ENCODE results near the gene POMZP3. TPM values are rescaled to one million over a fixed set of nuclear protein-coding genes. Genes with fewer than 3 reads are reported as not detected.
"Not testable (repeated sequence)": the region's sequence is repeated elsewhere in the genome, so short reads cannot be mapped to it uniquely, and the experiment has no call there.

POMZP3 gene
- total RNA-seq, 1 donor from 2014 or later = 4.5 TPM

- not testable (repeated sequence) for FAIRE-seq; DNase-seq (ENCODE audit: low spot score in 2 of 2)
Observed at GRCh38 chr7:76591602-76592304, 35.3 kb downstream of the POMZP3 start.

- FAIRE-seq; DNase-seq (ENCODE audit: low spot score in 2 of 2): not testable (repeated sequence)
Observed at GRCh38 chr7:76591033-76591432, 36.0 kb downstream of the POMZP3 start.

DNA sequence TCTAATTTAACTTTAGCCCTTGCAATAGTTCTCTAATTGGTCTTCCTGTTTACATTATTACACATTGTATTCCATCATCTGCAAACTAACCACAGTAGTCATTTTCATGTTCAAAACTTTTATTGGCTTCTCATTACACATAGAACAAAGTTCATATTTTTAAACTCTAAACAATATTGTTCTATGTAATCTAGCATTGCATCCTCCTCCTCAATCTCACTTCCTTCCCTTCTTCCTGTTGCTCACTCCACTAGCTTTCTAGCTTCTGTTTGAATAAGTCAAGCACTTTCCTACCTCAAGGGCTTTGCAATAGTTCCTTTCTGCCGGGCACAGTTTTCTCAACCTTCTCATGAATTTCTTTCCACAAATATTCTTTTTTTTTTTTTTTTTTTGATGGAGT is 38.5 kb downstream of the POMZP3 start:
- not testable (repeated sequence) for FAIRE-seq; DNase-seq (ENCODE audit: low spot score in 2 of 2)

- FAIRE-seq; DNase-seq (ENCODE audit: low spot score in 2 of 2): not testable (repeated sequence)
Observed at GRCh38 chr7:76586585-76587315, 40.3 kb downstream of the POMZP3 start.

- not testable (repeated sequence) for FAIRE-seq; DNase-seq (ENCODE audit: low spot score in 2 of 2)
Observed at GRCh38 chr7:76583636-76584281, 43.3 kb downstream of the POMZP3 start.

GRCh38 chr7:76582848-76583631 is 44.0 kb downstream of the POMZP3 start:
- FAIRE-seq; DNase-seq (ENCODE audit: low spot score in 2 of 2): not testable (repeated sequence)

GRCh38 chr7:76575919-76576655 is 51.0 kb downstream of the POMZP3 start:
- FAIRE-seq; DNase-seq (ENCODE audit: low spot score in 2 of 2): not testable (repeated sequence)

- FAIRE-seq; DNase-seq (ENCODE audit: low spot score in 2 of 2): not testable (repeated sequence)
Observed at GRCh38 chr7:76575431-76575830, 51.6 kb downstream of the POMZP3 start.

DNA sequence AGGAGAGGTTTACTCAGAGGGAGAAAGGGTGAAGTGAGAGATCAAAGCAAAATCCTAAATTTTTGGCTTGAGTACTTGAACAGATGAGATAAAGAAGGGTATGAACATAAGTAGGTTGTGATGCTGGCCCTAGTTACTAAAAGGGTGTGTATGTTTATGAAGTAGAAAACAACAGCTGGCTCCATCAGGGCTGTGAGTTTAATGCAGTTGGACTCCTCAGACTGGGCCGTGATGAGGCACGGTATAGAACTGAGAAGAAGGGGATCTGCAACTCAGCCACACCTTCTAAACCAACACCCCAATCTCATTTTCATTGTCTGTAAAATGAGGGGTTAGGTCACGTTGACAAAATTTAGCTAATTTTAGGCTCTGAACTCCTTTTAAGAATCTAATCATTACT is 54.8 kb downstream of the POMZP3 start:
- not testable (repeated sequence) for FAIRE-seq; DNase-seq (ENCODE audit: low spot score in 2 of 2)

DNA sequence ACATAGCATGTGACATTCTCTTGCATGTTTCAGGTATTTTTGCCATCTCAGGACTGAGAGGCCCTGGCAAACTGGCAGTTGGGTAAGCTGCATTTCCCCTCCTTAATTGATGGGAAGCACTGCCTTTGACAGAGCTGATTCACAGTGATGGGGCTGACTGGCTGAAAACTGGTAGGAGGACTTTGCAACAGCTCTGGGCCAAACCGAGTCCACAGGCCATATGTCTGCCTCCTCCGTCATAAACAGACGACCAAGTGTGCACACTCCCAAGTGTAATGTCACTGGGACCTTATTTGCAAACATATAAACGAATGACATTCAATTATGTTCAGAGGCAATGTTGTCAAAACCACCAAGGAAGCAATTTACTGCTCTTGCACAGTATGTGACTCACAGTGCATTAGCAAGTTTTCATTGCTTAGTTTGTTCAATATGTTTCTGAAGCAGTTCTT is 56.7 kb downstream of the POMZP3 start:
- FAIRE-seq; DNase-seq (ENCODE audit: low spot score in 2 of 2): not testable (repeated sequence)

DNA sequence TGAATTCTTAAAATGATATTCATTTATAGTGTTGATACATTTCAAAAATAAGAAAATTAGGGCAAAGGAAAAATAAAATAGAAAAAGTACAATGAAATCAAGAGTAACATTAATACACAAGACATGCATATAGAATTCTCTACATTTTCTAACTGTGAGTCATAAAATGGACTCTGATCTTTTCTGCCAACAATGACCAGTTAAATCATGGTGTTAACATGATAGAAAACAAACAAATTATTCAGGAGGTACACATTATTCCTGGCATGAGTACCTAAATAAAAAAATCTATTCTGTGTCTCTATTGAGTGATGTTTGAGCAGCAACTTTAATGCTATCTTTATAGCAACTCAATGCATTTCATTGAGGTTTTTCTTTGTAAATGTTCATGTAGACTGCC is 58.3 kb downstream of the POMZP3 start:
- not testable (repeated sequence) for FAIRE-seq; DNase-seq (ENCODE audit: low spot score in 2 of 2)

DNA sequence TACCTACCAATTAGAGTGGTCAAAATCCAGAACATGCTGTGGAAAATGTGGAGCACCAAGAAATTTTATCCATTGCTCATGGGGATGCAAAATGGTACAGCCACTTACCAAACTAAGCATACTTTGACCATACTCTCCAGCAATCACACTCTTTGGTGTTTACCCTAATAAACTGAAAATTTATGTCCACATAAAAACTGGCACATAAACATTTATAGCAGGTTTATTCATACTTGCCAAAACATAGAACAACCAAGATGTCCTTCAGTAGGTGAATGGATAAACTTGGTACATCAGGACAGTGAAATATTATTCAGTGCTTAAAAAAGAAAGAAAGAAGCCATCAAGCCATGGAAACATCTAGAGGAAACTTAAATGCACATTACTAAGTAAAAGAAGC is 59.3 kb downstream of the POMZP3 start:
- not testable (repeated sequence) for DNase-seq (ENCODE audit: low spot score in 2 of 2); FAIRE-seq

GRCh38 chr7:76567311-76567710 is 59.8 kb downstream of the POMZP3 start:
- DNase-seq (ENCODE audit: low spot score in 2 of 2); FAIRE-seq: not testable (repeated sequence)

DNA sequence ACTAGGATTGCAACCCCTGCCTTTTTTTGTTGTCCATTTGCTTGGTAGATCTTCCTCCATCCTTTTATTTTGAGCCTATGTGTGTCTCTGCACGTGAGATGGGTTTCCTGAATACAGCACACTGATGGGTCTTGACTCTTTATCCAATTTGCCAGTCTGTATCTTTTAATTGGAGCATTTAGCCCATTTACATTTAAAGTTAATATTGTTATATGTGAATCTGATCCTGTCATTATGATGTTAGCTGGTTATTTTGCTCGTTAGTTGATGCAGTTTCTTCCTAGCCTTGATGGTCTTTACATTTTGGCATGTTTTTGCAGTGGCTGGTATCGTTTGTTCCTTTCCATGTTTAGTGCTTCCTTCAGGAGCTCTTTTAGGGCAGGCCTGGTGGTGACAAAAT is 62.1 kb downstream of the POMZP3 start:
- FAIRE-seq; DNase-seq (ENCODE audit: low spot score in 2 of 2): not testable (repeated sequence)

GRCh38 chr7:76561342-76561741 is 65.7 kb downstream of the POMZP3 start:
- not testable (repeated sequence) for FAIRE-seq; DNase-seq (ENCODE audit: low spot score in 2 of 2)

DNA sequence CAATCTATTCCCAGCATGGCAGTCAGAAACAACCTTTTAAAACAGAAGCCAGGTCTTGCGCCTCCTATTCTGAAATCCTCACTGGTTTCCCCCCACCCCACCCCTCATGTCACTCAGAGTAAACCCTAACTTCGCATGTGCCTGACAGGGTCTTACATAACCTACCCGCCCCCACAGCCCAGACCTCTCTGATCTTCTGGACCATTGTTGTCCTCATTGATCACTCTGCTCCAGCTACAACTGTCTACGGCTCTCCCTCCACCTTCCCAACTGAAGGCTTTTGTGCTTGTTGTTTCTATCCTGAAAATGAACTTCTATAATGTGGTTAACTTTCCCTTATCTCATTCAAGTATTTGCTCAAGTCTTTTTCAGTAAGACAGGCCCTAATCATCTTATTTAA is 66.9 kb downstream of the POMZP3 start:
- DNase-seq (ENCODE audit: low spot score in 2 of 2); FAIRE-seq: not testable (repeated sequence)
